Measurements from ENCODE around the gene CROCC. TPM values are rescaled to one million over a fixed set of nuclear protein-coding genes. Genes with fewer than 3 reads are reported as not detected.

CROCC gene
- total and polyA plus RNA-seq, 9 of the 15 experiments (the other 6 are each of a cell fraction or from before 2014, with no cell fraction given): 0.17 to 15.4 (median 7.6) TPM

DNA sequence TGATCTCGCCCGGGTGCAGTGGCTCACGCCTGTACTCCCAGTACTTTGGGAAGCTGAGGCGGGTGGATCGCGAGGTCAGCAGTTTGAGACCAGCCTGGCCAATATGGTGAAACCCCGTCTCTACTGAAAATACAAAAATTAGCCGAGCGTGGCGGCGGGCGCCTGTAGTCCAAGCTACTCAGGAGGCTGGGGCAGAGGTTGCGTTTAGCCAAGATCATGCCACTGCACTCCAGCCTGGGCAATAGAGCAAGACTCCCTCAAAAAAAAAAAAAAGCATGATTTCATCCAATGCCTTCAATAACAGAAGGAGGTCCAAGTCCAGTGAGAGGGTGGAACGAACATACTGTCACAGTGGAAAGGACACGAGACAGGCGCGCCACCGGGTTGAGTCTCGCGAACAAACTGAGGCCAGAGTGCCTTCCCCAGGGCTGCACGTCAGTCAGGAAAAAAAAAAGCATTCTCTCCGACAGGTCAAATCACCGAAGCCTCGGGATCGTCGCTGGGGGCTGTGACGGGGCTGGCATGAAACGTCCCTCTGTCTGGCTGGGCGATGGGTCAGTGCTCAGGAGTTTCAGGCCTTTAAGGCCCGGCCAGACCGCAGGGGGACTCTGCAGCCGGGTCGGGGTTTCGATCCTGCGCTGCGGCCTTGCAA lies 8.4 kb upstream of the CROCC start:
- intact Hi-C loops (cut with micrococcal nuclease): no loop called here
- peak overlapping the region; percentile 78 for H3K4me2 ChIP-seq (ENCODE audit: insufficient read depth, low read length)
- no peak for TF ChIP-seq CREB1 (IDR thresholded peaks at IDR 0.05)
- TF ChIP-seq CREB1 (CRISPR knock-in tag; IDR thresholded peaks at IDR 0.05): 0 out of 2 replicates have a peak, but pooled peaks have one; percentile 25
- TF ChIP-seq ZNF431 (CRISPR knock-in tag; IDR thresholded peaks at IDR 0.05): 0 out of 2 replicates have a peak, but pooled peaks have one; percentile 29
- TF ChIP-seq MTA3 (IDR thresholded peaks at IDR 0.05; ENCODE audit: borderline replicate concordance): peak; percentile 54; the same call in 1 of the 2 replicates
- TF ChIP-seq, protein P1, sequence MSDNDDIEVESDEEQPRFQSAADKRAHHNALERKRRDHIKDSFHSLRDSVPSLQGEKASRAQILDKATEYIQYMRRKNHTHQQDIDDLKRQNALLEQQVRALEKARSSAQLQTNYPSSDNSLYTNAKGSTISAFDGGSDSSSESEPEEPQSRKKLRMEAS (CRISPR knock-in tag; IDR thresholded peaks at IDR 0.05): 0 out of 2 replicates have a peak, but pooled peaks have one; percentile 15
- no peak for TF ChIP-seq MYC (IDR thresholded peaks at IDR 0.05; ENCODE audit: low read depth, low read length)
- peak; percentile 30; the same call in 1 of the 2 replicates for TF ChIP-seq MYC (CRISPR knock-in tag; IDR thresholded peaks at IDR 0.05; ENCODE audit: borderline replicate concordance, low read depth)
- peak; percentile 48; the same call in 1 of the 2 replicates for TF ChIP-seq BCOR (IDR thresholded peaks at IDR 0.05)
- no peak for TF ChIP-seq ZKSCAN1 (IDR thresholded peaks at IDR 0.05; ENCODE audit: low read depth, low read length)
- TF ChIP-seq ZNF408 (CRISPR knock-in tag; IDR thresholded peaks at IDR 0.05; ENCODE audit: low read depth): no peak
- TF ChIP-seq, protein P2, sequence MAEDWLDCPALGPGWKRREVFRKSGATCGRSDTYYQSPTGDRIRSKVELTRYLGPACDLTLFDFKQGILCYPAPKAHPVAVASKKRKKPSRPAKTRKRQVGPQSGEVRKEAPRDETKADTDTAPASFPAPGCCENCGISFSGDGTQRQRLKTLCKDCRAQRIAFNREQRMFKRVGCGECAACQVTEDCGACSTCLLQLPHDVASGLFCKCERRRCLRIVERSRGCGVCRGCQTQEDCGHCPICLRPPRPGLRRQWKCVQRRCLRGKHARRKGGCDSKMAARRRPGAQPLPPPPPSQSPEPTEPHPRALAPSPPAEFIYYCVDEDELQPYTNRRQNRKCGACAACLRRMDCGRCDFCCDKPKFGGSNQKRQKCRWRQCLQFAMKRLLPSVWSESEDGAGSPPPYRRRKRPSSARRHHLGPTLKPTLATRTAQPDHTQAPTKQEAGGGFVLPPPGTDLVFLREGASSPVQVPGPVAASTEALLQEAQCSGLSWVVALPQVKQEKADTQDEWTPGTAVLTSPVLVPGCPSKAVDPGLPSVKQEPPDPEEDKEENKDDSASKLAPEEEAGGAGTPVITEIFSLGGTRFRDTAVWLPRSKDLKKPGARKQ (CRISPR knock-in tag; IDR thresholded peaks at IDR 0.05): 0 out of 2 replicates have a peak, but pooled peaks have one; percentile 71
- no peak for TF ChIP-seq BACH1 (tag; IDR thresholded peaks at IDR 0.05)
- TF ChIP-seq, protein P3, sequence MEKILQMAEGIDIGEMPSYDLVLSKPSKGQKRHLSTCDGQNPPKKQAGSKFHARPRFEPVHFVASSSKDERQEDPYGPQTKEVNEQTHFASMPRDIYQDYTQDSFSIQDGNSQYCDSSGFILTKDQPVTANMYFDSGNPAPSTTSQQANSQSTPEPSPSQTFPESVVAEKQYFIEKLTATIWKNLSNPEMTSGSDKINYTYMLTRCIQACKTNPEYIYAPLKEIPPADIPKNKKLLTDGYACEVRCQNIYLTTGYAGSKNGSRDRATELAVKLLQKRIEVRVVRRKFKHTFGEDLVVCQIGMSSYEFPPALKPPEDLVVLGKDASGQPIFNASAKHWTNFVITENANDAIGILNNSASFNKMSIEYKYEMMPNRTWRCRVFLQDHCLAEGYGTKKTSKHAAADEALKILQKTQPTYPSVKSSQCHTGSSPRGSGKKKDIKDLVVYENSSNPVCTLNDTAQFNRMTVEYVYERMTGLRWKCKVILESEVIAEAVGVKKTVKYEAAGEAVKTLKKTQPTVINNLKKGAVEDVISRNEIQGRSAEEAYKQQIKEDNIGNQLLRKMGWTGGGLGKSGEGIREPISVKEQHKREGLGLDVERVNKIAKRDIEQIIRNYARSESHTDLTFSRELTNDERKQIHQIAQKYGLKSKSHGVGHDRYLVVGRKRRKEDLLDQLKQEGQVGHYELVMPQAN (IDR thresholded peaks at IDR 0.05; ENCODE audit: borderline replicate concordance): no peak
- peak; percentile 39 for TF ChIP-seq PKNOX1 (IDR thresholded peaks at IDR 0.05)
- no peak for TF ChIP-seq CCAR2 (IDR thresholded peaks at IDR 0.05; ENCODE audit: low read depth, low read length)
- peak; percentile 72 for TF ChIP-seq ZNF121 (CRISPR knock-in tag; conservative IDR thresholded peaks at IDR 0.05)
- TF ChIP-seq HMG20A (CRISPR knock-in tag; conservative IDR thresholded peaks at IDR 0.05): no peak
- 0 out of 2 replicates have a peak, but pooled peaks have one; percentile 21 for TF ChIP-seq ZNF830 (CRISPR knock-in tag; IDR thresholded peaks at IDR 0.05)

More for the DNA sequence above, 8.4 kb upstream of the CROCC start:
- in situ Hi-C loops (cut with MboI): loop anchor here (25.0 kb wide), 1 partner anchor 301 kb away; the partner anchor contains the start of gene NBPF1
- ChIA-PET POLR2A (interaction anchor here (0.8 to 3.4 kb wide), 2 partner anchors 8 to 17 kb away, joined by 3 to 33 read pairs; no protein-coding TSS in a partner anchor), CTCF (ENCODE audit: low intra/inter-chr PET ratio) (no interaction called here)
- no peaks in the 10 kb centered on the region for H3K9me3 ChIP-seq (replicated peaks; ENCODE audit: control insufficient read depth, insufficient read depth, low read depth, low read length)
- BruUV-seq (replicated peaks): no TSS peak
- H3K9ac ChIP-seq (ENCODE audit: insufficient read depth in 1 of 2, low read depth in 2 of 2, low read length in 2 of 2): peak overlapping the region; percentile 49 to 96; a peak in 3 of 4 replicates
- FAIRE-seq: no peak
- H3K4me3 ChIP-seq: peak overlapping the region; percentile 68
- no peaks in the 10 kb centered on the region for H3K79me2 ChIP-seq (ENCODE audit: control insufficient read depth, insufficient read depth, low read length)
- no peak overlapping the region for H3K27ac ChIP-seq (ENCODE audit: extremely low read depth, low read depth, low read length)
- ATAC-seq: peak; percentile 55
- H4K20me1 ChIP-seq (replicated peaks; ENCODE audit: control insufficient read depth, insufficient read depth, low read length): no peaks in the 10 kb centered on the region
- peak overlapping the region; percentile 84 for H2AFZ ChIP-seq (ENCODE audit: low read depth, low read length)
- H3K9me1 ChIP-seq (ENCODE audit: control insufficient read depth, insufficient read depth, low read length): no peaks in the 10 kb centered on the region
- no peak for DNase-seq (ENCODE audit: extremely low read depth in 1 of 4, low spot score in 3 of 4)
- no peaks in the 10 kb centered on the region for H3K36me3 ChIP-seq (ENCODE audit: control insufficient read depth, insufficient read depth, low read length)
- H3K4me1 ChIP-seq (replicated peaks in 1 of 2; ENCODE audit: control insufficient read depth in 2 of 2, insufficient read depth in 2 of 2, low read length in 2 of 2): peaks cover 3 to 21% of the 10 kb centered on the region in 2 experiments; a peak in 3 of 5 replicates
- H3K27me3 ChIP-seq (ENCODE audit: control insufficient read depth in 2 of 2, insufficient read depth in 2 of 2, low read length in 2 of 2): no peaks in the 10 kb centered on the region
- whole genome bisulfite sequencing (ENCODE audit: insufficient coverage, low coverage, missing lambda C conversion rate): 34% methylated on average over 36 of the region's 36 CpGs
